Measurements from ENCODE around the gene ZNF653. TPM values are rescaled to one million over a fixed set of nuclear protein-coding genes. Genes with fewer than 3 reads are reported as not detected.
A peak's percentile ranks its signal among the peaks of the same experiment; 100 is the strongest.
"Not testable (repeated sequence)": the region's sequence is repeated elsewhere in the genome, so short reads cannot be mapped to it uniquely, and the experiment has no call there.

The ZNF653 gene
- total RNA-seq, 2 donors from 2014 or later, result 4.6 to 9.9 TPM

DNA sequence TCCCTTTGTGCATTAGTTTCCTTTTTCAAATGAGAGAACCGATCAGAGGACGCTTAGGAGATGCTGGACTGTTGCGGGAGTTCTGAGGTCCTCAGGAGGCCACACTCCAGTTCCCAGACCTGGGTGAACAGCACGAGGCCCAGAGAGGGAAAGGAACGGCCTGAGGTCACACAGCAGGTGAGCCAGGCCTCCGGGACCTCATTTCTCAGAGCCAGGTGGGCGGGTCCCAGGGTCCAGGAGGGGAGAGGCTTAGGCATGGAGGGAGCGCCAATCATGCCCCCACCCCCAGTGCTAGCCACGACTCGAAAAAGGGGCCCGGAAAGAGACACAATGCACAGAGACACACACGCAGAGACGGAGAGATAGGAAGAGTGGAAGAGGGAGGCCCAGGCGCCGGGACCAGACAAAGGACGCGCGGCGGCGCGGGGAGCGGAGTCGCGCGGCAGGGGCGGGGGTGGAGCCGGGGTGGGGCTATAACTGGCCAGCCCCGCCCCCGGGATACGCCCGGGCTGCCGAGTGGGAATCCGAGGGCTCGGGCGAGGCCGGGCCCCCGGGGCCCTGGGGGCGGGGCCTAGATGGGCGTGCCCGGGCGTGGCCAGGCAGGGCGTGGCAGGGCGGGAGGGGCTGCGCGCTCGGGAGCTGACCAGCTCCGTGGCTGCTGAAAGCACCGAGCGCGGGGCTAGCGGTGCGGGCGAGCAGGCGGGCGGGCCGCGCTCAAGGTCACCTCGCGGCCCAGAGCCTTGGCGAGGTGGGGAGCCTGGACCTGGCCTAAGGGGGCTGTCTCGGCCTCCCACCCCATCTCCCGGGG lies 26.3 kb downstream of the ZNF653 start:
- peak overlapping the region in 1 of 2 donors; percentile 34 for H3K4me3 ChIP-seq
- H3K27ac ChIP-seq, result no peak overlapping the region
- H3K36me3 ChIP-seq, result no peaks in the 10 kb centered on the region
- H3K27me3 ChIP-seq, result peaks cover 14 to 32% of the 10 kb centered on the region in 2 donors
- no peaks in the 10 kb centered on the region for H3K9me3 ChIP-seq
- TF ChIP-seq, protein P1, sequence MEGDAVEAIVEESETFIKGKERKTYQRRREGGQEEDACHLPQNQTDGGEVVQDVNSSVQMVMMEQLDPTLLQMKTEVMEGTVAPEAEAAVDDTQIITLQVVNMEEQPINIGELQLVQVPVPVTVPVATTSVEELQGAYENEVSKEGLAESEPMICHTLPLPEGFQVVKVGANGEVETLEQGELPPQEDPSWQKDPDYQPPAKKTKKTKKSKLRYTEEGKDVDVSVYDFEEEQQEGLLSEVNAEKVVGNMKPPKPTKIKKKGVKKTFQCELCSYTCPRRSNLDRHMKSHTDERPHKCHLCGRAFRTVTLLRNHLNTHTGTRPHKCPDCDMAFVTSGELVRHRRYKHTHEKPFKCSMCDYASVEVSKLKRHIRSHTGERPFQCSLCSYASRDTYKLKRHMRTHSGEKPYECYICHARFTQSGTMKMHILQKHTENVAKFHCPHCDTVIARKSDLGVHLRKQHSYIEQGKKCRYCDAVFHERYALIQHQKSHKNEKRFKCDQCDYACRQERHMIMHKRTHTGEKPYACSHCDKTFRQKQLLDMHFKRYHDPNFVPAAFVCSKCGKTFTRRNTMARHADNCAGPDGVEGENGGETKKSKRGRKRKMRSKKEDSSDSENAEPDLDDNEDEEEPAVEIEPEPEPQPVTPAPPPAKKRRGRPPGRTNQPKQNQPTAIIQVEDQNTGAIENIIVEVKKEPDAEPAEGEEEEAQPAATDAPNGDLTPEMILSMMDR (IDR thresholded peaks at IDR 0.05), result no peak
- peaks cover 0 to 42% of the 10 kb centered on the region in 2 donors for H3K4me1 ChIP-seq
- no peak for DNase-seq (ENCODE audit: low spot score)

DNA sequence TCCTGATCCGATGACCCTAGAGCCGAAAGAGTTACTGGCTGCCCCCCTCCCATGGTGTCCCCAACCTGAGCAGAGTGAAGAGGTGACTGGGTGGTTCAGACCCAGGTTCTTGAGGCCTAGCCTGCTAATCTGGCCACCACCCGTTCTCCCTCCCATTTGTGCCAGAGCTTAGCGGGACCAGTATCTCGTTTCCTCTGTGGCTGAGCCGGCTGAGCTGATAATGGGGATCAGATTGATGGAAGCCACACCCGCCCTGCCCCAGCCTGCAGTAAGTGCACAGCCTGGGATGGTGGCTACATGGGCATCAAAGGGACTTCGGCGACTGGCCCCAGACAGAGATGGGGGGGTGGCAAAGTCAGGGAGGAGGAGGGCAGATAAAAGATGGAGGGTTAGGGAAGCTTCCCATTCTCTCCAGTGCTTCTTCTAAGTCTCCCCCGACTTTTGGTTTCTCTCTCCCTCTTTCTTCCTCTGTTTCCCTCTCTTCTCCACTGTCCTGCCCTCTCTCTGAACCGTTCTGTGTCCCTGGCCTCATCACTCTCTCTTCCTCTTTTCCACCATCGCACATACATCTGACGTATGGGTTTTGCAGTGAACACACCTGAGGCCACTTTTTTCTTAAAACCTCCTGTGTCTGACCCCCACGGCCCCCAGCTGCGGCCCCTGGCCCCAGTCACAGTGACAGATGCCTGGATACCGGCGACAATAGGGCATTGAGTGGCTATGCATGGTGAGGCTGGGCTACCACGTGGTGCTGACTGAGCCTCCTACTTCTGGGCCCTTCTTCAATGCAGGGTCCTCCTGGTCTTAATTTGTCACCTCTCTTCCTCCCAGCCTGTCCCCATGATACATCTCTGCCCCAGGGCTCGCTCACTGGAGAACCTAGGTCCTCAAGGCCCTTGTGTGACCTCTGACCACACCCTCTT lies 27.2 kb downstream of the ZNF653 start:
- H3K9me3 ChIP-seq, result no peaks in the 10 kb centered on the region
- H3K27me3 ChIP-seq, result peaks cover 14 to 27% of the 10 kb centered on the region in 2 donors
- no peak overlapping the region for H3K4me3 ChIP-seq

DNA sequence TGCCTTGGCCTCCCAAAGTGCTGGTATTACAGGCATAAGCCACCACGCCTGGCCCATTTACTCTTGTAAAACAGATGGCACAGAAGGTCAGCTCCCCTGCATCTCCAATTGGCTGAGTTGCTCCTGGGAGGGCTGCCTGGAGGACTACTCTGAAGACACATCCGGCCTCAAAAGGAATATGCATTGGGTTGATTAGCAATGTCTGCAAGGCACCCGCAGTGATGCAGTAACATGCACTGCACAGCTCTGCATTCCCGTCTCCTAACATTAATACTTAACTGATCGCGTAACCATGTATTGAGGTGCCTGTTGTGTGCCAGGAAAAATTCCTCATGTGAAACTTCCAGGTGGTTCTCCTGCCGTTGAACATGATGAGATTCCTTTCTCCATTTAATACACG lies 29.8 kb downstream of the ZNF653 start:
- H3K4me3 ChIP-seq, result no peak overlapping the region
- H3K9me3 ChIP-seq, result no peaks in the 10 kb centered on the region
- no peaks in the 10 kb centered on the region for H3K36me3 ChIP-seq
- no peak for DNase-seq (ENCODE audit: low spot score)
- H3K27ac ChIP-seq, result no peak overlapping the region
- H3K27me3 ChIP-seq, result peaks cover 3 to 16% of the 10 kb centered on the region in 2 donors
- H3K4me1 ChIP-seq, result peaks cover 0 to 16% of the 10 kb centered on the region in 2 donors
- TF ChIP-seq, protein P1 (IDR thresholded peaks at IDR 0.05), result no peak

More for the DNA sequence above, 27.2 kb downstream of the ZNF653 start:
- no peak for DNase-seq (ENCODE audit: low spot score)
- Histone ChIP-seq H3K4me1 (peaks cover 0 to 41% of the 10 kb centered on the region in 2 donors), H3K36me3 (no peaks in the 10 kb centered on the region), H3K27ac (no peak overlapping the region)
- TF ChIP-seq, protein P1 (IDR thresholded peaks at IDR 0.05), result no peak

DNA sequence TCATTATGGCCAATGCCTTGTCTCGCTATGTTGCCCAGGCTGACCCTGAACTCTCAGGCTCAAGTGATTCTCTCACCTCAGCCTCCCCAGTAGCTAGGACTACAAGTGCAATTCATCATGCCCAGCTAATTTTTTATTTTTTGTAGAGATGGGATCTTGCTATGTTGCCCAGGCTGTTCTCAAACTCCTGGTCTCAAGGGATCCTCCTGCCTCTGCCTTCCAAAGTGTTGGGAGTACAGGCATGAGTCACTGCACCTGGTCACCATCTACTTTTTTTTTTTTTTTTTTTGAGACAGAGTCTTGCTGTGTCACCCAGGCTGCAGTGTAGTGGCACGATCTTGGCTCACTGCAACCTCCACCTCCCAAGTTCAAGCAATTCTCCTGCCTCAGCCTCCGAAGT lies 30.3 kb downstream of the ZNF653 start:
- not testable (repeated sequence) for H3K27ac ChIP-seq; H3K36me3 ChIP-seq; DNase-seq (ENCODE audit: low spot score); H3K4me3 ChIP-seq; H3K9me3 ChIP-seq
- peaks cover 0 to 12% of the 10 kb centered on the region in 2 donors for H3K4me1 ChIP-seq
- H3K27me3 ChIP-seq, result peaks cover 3 to 11% of the 10 kb centered on the region in 2 donors

DNA sequence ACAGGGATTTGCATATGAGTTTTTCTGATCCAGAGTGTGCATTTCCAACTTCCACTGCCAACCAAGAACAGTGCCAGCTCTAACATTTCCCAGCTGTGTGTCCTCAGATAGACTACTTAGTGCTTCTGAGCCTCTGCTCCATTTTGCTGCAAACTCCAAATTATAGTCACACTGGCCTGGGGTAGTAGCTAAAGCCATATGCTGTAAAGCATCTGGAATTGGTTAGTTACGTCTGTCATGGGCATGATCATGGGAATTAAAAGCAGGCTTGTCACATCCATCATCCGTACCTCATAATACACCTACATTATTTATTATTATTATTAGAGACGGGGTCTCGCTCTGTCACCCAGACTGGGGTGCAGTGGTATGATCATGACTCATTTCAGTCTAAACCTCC lies 31.9 kb downstream of the ZNF653 start:
- H3K9me3 ChIP-seq, result no peaks in the 10 kb centered on the region
- no peak overlapping the region for H3K27ac ChIP-seq
- TF ChIP-seq, protein P1 (IDR thresholded peaks at IDR 0.05), result no peak
- no peak overlapping the region for H3K4me3 ChIP-seq
- H3K4me1 ChIP-seq, result no peaks in the 10 kb centered on the region
- no peaks in the 10 kb centered on the region for H3K27me3 ChIP-seq
- DNase-seq (ENCODE audit: low spot score), result no peak
- H3K36me3 ChIP-seq, result no peaks in the 10 kb centered on the region

DNA sequence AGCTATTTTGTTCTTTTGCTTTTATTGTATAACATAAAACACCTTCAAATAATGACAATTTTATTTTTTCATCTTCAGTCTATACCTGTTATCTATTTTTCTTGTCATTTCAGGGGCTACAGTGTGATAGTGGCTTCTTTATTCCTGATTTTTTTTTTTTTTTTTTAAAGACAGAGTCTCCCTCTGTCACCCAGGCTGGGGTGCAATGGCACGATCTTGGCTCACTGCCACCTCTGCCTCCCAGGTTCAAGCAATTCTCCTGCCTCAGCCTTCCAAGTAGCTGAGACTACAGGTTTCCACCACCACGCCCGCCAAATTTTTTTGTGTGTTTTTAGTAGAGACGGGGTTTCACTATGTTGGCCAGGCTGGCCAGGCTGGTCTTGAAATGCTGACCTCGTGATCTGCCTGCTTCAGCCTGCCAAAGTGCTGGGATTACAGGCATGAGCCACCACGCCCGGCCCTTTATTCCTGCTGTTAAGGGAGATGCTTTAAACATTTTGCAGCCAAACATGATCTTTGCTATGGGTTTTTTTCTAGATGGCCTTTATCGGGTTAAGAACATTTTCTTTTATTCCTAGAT lies 37.3 kb downstream of the ZNF653 start:
- not testable (repeated sequence) for DNase-seq (ENCODE audit: low spot score)

More for the DNA sequence above, 37.3 kb downstream of the ZNF653 start:
- H3K27ac ChIP-seq, H3K27me3 ChIP-seq, H3K36me3 ChIP-seq, H3K9me3 ChIP-seq, H3K4me1 ChIP-seq, H3K4me3 ChIP-seq: not testable (repeated sequence)
